Measurements from ENCODE around the gene MAPK10.
"Not testable (repeated sequence)": the region's sequence is repeated elsewhere in the genome, so short reads cannot be mapped to it uniquely, and the experiment has no call there.

DNA sequence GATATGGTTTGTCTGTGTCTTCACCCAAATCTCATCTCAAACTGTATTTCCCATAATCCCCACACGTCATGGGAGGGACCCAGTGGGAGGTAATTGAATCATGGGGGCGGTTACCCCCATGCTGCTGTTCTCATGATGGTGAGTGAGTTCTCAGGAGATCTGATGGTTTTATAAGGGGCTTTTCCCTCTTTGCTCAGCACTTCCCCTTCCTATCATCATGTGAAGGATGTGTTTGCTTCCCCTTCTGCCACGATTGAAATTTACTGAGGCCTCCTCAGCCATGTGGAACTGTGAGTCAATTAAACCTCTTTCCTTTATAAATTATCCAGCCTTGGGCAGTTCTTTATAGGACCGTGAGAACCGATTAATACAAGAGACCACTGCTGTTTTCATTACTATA lies 29.4 kb downstream of the MAPK10 start:
- not testable (repeated sequence) for TF ChIP-seq POLR2AphosphoS5 (IDR thresholded peaks at IDR 0.05; ENCODE audit: insufficient read depth, low read depth, low read length); EZH2 (IDR thresholded peaks at IDR 0.05; ENCODE audit: borderline replicate concordance, low read depth, low read length, severe bottlenecking); POLR2A (IDR thresholded peaks at IDR 0.05; ENCODE audit: low read depth, low read length)
- TF ChIP-seq, protein P1, sequence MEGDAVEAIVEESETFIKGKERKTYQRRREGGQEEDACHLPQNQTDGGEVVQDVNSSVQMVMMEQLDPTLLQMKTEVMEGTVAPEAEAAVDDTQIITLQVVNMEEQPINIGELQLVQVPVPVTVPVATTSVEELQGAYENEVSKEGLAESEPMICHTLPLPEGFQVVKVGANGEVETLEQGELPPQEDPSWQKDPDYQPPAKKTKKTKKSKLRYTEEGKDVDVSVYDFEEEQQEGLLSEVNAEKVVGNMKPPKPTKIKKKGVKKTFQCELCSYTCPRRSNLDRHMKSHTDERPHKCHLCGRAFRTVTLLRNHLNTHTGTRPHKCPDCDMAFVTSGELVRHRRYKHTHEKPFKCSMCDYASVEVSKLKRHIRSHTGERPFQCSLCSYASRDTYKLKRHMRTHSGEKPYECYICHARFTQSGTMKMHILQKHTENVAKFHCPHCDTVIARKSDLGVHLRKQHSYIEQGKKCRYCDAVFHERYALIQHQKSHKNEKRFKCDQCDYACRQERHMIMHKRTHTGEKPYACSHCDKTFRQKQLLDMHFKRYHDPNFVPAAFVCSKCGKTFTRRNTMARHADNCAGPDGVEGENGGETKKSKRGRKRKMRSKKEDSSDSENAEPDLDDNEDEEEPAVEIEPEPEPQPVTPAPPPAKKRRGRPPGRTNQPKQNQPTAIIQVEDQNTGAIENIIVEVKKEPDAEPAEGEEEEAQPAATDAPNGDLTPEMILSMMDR (IDR thresholded peaks at IDR 0.05; ENCODE audit: extremely low read depth in 1 of 2, insufficient read depth in 1 of 2, low read depth in 1 of 2, low read length in 2 of 2) = not testable (repeated sequence)

Measured in endothelial cell of umbilical vein (primary cell).